Measurements from ENCODE around the gene PPARGC1A. TPM values are rescaled to one million over a fixed set of nuclear protein-coding genes. Genes with fewer than 3 reads are reported as not detected.

The PPARGC1A gene, protein sequence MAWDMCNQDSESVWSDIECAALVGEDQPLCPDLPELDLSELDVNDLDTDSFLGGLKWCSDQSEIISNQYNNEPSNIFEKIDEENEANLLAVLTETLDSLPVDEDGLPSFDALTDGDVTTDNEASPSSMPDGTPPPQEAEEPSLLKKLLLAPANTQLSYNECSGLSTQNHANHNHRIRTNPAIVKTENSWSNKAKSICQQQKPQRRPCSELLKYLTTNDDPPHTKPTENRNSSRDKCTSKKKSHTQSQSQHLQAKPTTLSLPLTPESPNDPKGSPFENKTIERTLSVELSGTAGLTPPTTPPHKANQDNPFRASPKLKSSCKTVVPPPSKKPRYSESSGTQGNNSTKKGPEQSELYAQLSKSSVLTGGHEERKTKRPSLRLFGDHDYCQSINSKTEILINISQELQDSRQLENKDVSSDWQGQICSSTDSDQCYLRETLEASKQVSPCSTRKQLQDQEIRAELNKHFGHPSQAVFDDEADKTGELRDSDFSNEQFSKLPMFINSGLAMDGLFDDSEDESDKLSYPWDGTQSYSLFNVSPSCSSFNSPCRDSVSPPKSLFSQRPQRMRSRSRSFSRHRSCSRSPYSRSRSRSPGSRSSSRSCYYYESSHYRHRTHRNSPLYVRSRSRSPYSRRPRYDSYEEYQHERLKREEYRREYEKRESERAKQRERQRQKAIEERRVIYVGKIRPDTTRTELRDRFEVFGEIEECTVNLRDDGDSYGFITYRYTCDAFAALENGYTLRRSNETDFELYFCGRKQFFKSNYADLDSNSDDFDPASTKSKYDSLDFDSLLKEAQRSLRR
- total RNA-seq = 1.4 and 1.5 TPM in 2 replicates

DNA sequence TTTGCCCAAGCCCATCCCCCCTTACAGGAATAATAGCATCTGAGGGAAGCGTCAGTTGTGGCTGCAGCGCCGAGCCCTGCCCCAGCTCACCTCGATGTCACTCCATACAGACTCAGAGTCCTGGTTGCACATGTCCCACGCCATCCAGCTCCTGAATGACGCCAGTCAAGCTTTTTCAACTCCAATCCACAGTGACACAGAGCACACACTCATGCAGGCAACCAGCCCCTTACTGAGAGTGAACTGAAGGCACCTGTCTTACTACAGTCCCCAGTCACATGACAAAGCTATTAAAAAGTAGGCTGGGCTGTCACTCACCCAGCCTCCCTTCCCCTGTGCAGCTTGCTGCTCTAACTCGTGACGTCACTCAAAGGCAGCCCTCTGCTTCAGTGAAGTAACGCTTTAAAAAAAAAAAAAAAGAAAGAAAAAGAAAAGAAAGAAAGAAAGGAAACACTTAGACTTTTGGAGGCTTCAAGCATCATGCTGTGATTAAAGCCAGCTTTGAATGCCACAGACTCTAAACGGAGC lies at the start of gene PPARGC1A:
Gene PPARGC1A, minus strand, starts transcription at position 234 of the 528 bp plus-strand sequence. Its CDS starts 90 bp downstream, at position 144.
- no peak for DNase-seq

DNA sequence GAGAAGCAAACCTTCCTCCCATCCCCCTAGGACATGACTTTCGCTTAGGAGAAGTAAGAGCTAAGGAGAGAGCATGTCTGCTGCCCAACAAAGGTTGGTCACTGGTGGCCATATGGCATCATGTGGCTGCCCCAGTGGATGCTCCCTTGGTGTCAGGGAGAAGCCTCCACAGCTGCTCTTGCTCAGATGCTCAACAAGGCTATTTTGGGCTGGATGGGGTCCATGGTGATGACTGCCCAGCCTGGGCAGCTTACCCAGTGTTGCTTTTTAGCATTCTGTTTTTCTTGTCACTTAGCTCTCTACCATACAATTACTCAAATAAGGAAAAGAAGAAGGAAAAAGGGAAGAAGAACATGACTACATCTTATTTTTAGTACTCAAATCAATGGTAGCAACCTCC lies 48.9 kb upstream of the PPARGC1A start:
- no peak for DNase-seq

DNA sequence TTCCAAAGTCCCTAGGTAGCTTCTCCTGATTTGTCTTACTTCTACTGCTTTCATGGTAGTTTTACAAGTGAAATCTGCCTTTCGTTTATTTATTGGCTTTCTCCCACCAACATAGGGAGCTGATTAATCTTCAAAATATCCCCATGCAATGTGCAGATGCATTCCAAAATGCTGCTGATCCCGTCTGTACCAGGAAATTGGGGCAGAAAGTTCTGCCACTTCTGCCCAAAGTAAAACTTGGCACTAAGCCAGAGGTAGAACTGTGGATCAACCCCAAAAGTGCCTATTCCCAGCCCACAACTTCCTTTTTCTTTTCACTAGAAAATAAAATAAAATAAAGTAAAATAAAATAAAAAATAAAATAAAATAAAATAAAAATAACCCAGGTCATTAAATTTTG lies 47.3 kb upstream of the PPARGC1A start:
- no peak for DNase-seq

DNA sequence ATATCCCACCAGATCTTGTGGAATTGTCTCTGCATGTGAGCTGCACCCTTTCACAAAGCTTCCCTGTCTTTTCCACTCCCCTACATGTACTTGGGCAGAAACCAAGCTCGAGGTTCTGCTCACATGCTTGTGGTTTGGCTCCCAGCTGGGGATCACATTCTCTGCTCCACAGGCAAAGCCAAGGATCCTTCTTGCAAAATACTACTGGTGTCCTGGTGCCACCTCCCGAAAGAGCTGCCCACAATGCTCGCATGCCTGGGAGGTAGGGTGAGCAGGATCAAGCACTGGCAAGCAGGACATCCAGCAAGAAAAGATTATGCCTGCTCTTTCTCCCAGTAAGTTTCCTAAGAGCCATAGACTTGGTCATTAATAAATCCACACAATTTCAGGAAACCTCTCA lies 45.1 kb upstream of the PPARGC1A start:
- no peak for DNase-seq

DNA sequence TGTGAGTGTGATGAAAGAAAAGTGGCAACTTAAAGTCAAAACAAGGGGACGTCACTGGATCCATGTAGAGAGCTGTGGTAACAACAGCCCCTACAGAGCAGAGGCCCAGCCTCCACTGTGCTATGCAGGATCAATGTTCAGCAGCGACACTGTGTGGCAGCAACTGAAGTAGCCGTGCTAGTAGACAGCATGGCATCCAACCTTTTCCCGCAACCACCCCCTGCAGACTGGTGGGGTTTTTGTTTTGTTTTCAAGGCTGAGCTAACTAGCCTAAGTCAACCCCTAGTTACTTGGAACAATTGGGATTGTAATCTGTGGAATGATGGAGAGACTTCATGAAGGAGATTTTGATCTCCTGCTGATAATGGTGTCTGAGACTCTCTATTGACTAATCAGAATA lies 44.4 kb upstream of the PPARGC1A start:
- DNase-seq = no peak

DNA sequence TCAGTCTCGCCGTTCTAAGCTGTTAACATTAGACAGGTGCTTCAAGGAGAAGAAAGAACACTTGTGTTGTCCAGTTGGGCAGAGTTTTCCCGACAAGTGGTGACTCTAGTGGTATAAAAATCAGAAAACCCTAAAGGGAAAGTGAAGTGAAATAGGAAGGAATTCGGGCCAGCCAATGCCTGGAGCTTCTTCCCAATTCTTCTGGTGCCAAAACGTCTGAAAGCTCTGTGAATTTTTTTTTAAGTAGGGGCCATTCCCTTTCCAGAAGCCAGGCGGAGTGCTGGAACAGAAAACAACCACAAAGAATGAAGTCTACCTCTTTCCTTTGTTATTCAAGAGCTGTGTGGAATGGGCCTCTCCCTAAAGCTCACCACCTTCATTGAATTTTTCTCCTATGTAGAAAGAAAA lies 43.1 kb upstream of the PPARGC1A start:
- no peak for DNase-seq

DNA sequence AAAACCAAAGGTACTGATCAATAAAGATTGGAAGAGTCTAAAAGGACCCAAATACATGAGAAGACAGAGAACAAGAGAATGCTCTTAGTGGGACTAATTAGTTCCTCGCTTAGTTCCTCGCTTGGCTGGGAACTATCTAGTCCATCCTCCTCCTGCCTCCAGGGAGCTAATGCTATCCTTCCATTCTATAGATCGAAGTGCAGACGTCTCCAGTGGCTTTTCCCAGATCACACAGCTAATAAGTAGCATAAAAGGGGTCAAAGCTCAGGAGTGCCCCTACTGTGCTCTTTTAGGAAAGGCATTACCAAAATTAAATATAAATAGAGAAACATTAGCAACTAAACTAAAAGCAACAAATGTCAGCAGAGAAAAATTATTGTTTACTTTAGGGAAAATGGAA lies 42.3 kb upstream of the PPARGC1A start:
- no peak for DNase-seq

DNA sequence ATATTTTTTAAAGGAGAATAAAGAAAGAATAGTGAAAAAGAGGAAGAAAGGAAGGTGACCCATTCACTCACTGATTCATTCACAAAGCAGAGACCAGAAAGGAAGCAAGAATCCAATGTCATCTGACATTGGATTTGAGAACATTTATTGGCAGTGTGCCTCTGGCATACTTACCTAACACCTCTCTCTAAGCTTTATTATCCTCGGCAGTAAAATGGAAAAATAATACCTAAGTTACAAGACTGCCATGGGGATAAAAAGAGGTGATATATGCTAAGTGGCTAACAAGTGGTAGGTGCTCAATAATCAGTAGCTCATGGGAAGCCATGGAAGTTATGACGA lies 41.6 kb upstream of the PPARGC1A start:
- no peak for DNase-seq

DNA sequence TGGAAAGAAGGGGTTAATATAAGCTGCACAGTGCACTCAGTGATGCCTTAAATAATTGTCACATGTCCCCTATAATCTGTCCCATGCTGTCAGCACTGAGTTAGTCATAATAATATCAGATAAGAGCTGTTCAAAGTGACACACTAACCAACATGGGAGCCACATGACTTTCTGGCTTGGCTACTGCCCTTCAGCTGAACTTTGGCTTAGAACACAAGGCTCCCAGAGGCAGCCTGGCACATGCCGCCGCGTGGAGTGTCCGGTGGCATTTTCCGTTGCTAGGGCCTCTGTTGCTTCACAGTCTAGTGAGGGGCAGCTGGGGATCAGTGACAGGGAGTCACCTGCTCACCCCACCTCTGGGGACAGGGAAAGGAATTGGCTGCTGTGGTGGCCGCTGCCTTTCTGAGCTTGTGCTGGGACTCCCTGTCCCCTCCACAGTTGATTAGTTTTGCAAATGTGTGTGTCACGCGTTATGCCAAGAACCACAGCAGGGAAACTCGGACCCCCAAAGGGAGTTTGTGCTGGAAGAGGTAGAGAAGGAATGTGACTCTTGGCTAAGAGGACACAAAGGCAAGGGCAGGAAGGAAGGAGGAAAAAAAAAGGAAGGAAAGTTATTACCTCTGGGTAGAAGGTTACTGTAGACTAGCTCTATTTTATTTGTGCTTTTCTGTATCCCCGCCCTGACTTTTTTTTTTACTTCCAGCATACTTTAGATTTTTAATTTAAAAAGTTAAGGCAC lies 41.1 kb upstream of the PPARGC1A start:
- no peak for DNase-seq

DNA sequence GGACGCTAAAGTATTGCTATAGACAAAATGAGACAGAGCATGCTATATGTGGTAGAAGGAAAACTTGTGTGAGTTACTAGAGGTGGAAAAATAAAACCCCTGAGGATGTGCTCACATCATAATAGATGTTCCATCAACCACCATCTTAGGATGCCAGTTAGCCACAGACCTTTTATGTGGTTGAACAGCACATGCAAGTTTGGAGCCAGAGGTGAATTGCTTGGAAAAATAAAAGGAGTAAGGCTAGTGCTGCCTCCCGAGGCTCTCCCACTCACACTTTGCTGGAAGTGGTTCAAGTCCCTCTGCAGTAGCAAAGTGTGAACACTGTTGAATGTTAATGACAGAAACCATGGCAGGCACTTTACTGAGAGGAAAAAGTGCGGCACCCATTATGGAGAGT lies 39.4 kb upstream of the PPARGC1A start:
- DNase-seq = no peak

DNA sequence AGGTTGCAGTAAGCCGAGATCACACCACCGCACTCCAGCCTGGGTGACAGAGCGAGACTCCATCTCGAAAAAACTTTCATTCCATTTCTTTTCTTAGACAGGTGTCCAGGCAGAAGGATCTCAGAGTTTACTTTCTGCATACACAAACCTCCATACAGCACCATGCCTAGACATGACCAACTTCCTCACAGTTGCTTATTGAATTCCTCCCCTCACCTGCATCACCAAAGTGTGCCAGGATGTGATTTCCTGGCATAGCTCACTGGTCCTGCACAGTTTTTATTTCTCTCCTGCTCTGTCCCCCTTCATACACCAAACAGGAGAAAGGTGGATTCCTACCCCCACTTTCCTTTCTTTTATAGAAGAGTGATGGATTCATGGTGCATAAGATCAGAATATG lies 34.7 kb upstream of the PPARGC1A start:
- DNase-seq = no peak

DNA sequence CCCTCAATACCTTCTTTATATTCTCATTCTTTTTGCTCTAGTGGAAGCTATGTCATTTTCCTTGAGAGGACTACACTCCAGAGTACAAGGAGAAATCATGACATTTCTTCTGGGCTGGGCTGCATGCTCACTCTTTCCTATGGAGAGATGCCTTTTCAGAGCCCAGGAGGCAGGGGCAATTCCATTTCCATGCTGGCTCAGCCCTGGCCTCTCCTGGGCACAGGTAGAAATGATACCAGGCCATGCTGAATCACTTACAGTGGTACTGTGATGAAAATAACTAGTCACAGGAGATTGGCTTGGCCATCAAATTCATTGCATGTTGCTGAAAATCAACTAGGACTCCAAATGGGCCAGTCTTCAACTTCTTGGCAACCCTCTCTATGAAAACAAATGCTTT lies 34.0 kb upstream of the PPARGC1A start:
- DNase-seq = no peak

DNA sequence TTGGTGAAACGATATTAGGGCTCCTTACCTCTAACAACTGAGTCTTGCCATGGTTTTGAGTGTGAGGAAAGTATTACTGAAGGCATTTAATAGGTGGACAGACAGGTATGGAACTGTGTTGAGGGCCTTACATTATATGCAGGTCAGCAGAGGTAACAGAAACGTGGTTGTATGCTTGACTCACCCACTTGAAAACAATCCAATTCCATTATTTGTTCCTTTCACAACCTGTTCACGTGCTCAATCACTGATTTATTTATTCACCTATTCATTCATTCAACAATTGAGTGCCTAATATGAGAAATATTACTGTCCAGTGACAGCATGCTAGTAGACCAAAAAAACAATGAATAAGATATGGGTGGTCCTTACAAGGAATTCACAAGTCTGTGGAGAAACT lies 33.3 kb upstream of the PPARGC1A start:
- no peak for DNase-seq

DNA sequence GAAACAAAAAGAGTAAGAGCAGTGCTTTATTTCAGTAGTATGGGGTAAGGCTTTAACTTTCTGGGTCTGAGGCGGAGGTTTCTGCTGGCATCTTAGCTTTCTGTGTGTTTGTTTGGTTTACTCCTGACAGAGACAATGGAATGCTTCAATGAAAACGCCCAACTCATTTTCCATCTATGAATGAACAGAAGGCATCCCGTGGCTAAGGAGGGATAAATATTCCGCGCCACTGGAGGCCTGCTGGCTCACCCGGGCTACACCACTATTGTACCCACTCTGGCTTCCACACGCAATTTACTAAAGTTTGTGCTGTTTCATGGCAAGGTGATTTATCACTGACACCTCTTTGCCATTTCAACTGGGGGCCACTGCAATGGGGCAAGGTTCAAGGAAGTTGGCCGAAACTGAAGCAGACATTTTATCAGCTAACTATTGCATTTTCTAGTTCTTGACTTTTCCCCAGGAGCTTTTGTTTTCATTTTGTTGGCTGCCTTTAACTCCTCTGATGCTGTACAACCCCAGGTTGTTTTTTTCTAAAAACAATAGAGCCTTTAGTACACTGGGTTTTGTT lies 32.8 kb upstream of the PPARGC1A start:
- no peak for DNase-seq

DNA sequence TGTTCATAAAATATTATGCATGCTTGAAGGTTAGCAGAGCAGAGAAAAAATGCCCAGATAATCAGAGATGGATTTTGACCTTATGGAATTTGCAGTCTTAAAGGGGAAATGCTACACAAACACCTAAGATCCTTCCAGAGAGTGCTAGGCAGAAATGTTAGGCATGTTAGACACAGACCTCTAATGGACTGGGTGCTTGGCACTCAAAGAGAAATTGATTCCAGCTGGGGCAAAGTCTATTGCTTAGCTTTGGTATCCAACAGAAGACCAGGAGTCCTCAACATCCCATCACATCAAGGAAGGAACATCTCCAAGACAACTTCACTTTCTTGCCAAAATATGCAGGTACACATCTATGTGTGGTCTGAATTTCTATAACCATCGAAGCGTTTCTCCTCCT lies 32.2 kb upstream of the PPARGC1A start:
- no peak for DNase-seq

DNA sequence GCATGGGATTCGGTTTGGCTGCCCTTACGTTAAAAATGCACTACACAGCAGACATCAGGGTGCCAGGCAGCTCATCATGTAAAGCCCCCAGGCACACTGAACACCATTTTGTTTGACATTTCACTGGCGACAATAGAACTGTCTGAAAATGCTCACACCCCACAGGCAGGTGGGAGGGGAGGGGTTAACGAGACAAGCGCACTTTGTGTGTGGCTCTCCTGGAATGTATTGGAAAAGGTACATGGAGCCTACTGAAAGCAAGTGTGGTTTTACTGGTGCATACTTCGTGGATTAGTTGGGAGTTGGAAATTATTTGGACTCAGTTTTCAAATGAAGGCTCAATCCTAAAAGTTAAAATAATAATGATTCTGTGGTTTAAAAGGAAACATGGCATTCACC lies 31.6 kb upstream of the PPARGC1A start:
- DNase-seq = no peak

DNA sequence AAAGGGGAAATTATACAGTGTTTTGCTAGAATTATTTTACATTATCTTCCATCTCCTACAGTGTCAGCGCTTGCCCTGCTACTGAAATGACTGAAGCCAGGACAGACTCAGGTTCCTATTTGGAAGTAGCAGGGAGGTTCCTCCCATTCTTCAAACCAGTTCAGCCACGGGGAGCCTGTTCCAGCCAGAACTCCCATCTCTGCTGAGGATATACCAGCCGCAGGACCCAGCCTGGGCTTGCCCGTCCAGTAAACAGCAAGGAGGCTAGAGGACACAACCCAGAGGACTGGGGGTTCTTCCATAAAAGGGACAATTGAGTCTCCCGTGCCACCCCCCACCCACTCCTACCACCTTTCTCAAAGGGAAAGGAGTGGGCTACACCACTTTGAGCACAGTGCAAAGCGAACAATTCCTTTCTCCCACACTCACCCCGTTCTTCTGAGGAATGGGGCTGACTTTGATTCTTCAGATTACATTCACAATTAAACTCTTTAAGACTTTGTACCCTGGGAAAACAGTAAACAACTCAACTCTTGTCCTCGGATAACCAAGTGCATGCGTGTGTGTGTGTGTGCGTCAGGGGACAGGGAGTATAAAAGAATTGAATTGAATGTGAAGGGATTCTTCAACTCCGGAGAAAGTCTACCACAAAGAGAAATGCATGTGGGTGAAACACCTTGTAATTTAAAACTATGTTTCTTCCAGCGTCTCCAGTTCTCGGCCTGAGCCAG lies 31.0 kb upstream of the PPARGC1A start:
- no peak for DNase-seq

DNA sequence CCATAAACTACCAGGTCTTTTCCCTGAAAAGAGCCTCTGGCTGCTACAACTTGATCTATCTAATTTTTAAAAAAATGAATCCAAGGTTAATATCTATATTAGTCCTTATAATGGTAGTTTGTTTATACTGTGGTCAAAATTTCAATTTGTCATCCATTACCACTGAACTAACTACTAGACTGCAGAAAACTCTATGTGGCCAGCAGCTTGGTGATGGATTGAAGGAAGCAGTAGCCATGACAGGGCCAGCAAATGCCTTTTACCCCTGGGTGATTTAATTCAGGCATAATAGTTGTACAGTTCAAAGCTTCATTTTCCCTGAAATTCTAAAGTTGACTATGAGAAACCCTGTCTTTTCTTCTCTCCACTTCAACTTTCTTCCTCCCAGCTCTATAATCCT lies 30.4 kb upstream of the PPARGC1A start:
- no peak for DNase-seq

DNA sequence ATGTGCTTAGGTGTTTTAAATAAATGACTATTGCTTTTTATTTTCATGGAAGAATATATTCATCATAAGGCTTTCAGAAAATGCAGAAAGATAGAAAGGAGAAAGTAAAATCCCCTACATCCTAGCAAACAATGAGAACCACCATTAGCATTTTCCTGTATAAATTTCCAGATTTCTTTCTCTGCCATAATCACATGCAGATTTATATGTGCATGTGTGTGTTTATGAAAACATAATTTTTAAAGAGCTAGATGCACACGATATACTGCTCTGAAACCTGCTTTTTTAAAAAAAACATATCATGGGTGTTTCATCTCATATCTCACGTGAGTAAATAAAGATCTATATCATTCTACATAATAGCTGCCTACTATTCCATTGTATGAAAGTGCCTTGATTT lies 26.4 kb upstream of the PPARGC1A start:
- DNase-seq = no peak

DNA sequence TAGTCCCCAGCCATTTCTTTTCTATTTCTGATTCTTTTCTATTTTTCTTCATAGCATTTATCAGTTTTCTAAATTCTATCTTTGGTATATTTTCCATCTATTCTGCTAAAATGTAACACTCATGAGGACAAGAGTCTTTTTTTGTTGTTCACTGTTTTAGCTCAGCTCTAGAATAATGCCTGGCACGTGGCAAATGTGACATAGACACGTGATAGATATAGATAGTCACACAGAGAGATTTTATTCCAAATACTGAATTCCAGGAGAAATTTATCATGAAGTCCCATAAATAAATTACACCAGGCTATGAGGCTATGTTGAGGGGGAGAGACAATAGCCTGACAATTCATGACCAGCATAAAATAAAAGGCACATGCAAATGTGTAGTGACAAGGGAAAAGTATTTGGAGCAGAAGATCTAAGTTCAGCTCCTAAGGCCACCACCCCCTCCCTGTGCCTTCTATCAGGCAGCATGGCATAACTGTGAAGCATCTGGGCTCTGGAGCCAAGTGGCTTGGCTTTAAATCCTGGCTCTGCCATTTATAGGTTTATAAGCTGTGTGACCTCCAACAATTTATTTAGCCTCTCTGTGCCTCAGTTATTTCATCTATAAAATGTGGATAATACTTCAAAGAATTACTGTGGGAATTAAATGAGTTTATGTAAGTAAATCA lies 25.7 kb upstream of the PPARGC1A start:
- DNase-seq = no peak

DNA sequence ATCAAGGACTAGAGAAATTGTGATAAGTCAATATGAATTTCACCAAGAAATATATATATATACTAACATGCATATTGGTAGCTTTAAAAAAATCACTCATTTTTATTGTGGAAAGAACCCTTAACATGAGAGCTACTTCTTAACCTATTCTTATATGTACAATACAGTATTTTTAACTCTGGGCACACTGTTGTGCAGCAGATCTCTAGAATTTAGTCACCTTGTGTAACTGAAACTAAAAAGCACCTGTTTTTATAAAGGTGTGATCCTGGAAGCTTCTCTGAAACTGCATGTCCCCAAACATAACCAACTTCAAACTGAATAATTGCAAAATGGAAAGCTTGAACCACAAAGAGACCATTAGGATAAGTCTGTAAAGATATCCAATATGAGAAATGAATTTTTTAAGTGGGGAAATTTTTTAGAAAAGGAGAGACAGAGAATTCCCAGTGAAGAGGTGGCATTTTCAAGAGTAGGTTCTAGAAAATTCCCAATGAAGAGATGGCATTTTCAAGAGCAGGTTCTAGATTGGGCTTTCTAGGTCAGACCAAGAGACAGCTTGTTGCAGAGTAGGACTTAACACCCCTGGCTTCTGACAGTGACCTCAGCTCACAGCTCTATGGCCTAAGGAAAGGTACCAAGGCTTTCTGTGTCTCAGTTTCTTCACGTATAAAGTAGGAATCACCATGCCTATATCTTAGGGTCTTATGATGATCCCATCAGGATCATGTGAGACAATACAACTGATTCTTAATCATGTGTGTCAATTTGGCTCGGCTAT lies 22.0 kb upstream of the PPARGC1A start:
- no peak for DNase-seq
